GM12872 (cell line): Measurements from ENCODE around the gene ZC3HAV1.

ENCODE experiments used
- CTCF ChIP-seq: IDR thresholded peaks from 3 replicates; pipeline ENCODE4 v1.5.1; 2011; ENCODE audit warnings: low read depth, mild to moderate bottlenecking, low read length, moderate library complexity; ENCODE audit not compliant: insufficient read depth

Gene ZC3HAV1

DNA sequence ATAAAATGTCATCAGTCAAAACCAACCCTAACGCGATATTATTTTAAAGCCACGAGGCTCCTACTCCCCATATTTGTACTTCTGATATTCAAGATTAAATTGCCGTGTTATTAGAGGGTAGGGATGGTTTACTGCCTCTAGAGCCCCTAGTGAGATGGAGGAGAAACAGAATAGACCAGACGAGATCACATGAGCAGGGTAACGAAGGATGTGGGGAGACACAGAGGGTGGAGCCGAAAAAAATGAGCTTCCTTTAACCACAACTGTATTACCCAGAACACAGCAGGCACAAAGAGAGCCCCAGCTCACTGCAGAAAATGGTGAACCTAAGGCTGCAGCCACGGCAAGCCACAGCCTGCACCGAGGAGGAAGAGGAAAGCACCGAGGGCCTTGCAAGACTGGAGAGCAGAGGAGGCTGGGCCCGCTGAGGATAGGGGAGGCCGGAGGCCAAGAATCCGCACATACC lies 14.3 kb downstream of the ZC3HAV1 start:
- no peak; the same call in 2 of the 3 replicates for TF ChIP-seq CTCF

GRCh38 chr7:139094596-139094995 lies 14.9 kb downstream of the ZC3HAV1 start:
- no peak for TF ChIP-seq CTCF

GRCh38 chr7:139094030-139094429 lies 15.5 kb downstream of the ZC3HAV1 start:
- no peak for TF ChIP-seq CTCF

DNA sequence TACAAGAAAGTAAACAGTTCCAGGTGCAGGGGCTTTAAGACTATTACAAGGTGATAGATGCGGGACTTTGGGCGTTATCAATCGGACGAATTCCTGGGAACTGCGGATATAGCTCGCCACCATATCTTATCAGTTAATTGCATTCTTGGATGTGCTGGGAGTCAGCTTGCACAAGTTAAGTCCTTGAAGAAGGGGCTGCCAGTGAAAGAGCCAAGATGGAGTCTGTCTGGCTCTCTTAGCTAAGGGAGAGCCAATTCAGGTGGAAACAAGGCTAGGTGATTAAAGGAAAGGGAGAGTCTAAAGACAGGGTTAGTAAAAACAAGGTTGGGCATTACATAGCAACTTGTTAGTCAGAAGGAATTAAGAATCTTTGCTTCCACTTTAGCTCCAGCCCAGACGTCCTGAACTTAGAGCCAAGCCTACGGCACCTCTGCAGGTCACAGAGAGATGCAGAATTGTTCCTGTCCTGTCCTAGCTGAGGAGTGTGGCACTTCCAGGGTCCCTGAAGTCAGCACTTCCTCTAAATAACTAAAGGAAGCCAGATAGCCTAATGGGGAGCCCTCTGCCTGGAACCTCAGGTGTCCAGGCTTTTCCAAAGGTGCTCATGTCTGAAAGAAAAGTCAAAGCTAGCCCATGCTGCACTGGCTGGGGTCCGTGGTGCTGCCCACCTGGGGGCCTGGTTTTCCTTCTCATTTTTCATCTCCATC lies 17.3 kb downstream of the ZC3HAV1 start:
- TF ChIP-seq CTCF: no peak

DNA sequence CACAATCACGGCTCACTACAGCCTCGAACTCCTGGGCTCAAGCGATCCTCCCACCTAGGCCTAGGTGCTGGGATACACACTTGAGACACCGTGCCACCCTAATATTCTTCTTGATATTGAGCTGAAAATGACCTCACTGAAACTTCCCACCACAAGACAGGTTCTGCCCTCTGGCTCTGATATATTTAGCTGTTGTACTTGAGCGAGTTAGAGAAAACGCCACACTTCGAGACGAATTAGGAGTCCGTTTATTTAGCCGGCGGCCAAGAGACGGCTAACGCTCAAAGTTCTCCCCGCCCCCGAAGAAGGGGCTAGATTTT lies 17.9 kb downstream of the ZC3HAV1 start:
- no peak for TF ChIP-seq CTCF

- no peak for TF ChIP-seq CTCF
These were observed 20.4 kb downstream of the ZC3HAV1 start for GRCh38 chr7:139089118-139089517.

DNA sequence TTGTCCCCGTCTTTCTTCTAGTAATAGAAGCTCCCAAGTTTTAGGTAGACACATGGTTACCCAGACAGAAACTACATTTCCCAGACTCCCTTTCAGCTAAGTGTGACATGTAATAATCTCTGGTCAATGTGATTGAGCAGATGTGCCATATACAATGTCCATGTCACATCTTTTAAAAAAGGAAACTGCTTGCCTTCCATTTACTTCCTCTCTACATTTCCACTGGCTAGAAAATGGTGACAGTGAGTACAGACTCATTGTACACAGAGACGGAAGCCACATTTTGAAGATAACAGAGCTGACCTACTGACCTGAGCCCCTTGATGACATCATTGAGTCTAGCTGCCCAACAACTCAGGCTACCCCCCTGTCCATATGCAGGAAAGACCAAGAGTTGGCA lies 21.3 kb downstream of the ZC3HAV1 start:
- TF ChIP-seq CTCF: no peak
